ENCODE data around the gene SLC16A13. TPM values are rescaled to one million over a fixed set of nuclear protein-coding genes. Genes with fewer than 3 reads are reported as not detected.

SLC16A13 gene
- total and polyA plus RNA-seq, 2 donors (not counting 3 experiments of a cell fraction or from before 2014, with no cell fraction given), result 16.8 to 24.7 TPM

GRCh38 chr17:7078711-7079110 is 42.9 kb downstream of the SLC16A13 start:
- Histone ChIP-seq H3K9ac (replicated peaks; ENCODE audit: extremely low read depth, insufficient read depth, low read length) (no peak overlapping the region), H3K27ac (ENCODE audit: insufficient read depth, low read depth, low read length) (no peak overlapping the region), H3K4me2 (ENCODE audit: insufficient read depth, low read length) (no peak overlapping the region), H3K9me3 (replicated peaks; ENCODE audit: control insufficient read depth, insufficient read depth, low read length) (no peaks in the 10 kb centered on the region), H3K4me1 (ENCODE audit: control insufficient read depth, extremely low read depth, insufficient read depth, low read length) (peaks cover under 1% of the 10 kb centered on the region), H3K36me3 (ENCODE audit: control insufficient read depth in 2 of 2, extremely low read depth in 1 of 2, insufficient read depth in 2 of 2, low read length in 2 of 2) (no peaks in the 10 kb centered on the region), H4K20me1 (replicated peaks; ENCODE audit: control insufficient read depth, extremely low read depth, insufficient read depth, low read length) (no peaks in the 10 kb centered on the region), H3K27me3 (ENCODE audit: control insufficient read depth in 2 of 2, insufficient read depth in 2 of 2, low read length in 2 of 2) (no peaks in the 10 kb centered on the region), H3K4me3 (replicated peaks in 1 of 3; ENCODE audit: insufficient read depth in 1 of 3, low read depth in 1 of 3, low read length in 3 of 3) (no peak overlapping the region), H2AFZ (ENCODE audit: low read depth, low read length) (no peak overlapping the region), H3K9me1 (replicated peaks; ENCODE audit: control insufficient read depth, extremely low read depth, insufficient read depth, low read length) (no peaks in the 10 kb centered on the region), H3K79me2 (ENCODE audit: control insufficient read depth, insufficient read depth, low read length) (no peaks in the 10 kb centered on the region)
- intact Hi-C loops (cut with micrococcal nuclease) (no loop called here), dilution Hi-C loops (cut with MboI; ENCODE audit: extremely low pct_ligation_motif_present, low sequenced_read_pairs) (no loop called here)
- no peak for DNase-seq (ENCODE audit: low read depth, low spot score)
- TF ChIP-seq MAX (IDR thresholded peaks at IDR 0.05; ENCODE audit: insufficient read depth, insufficient read length) (no peak), JUN (IDR thresholded peaks at IDR 0.05; ENCODE audit: borderline replicate concordance, insufficient read depth, insufficient read length, low read depth) (no peak), GATA2 (IDR thresholded peaks at IDR 0.05; ENCODE audit: insufficient read depth, insufficient read length, low read depth, low read length) (no peak), FOS (IDR thresholded peaks at IDR 0.05; ENCODE audit: borderline replicate concordance, insufficient read depth, low read length) (no peak)
- no TSS peak for BruUV-seq (replicated peaks)
- no peak for FAIRE-seq
- CTCF ChIA-PET, result interaction anchor here (1.1 kb wide), 3 partner anchors 8 to 136 kb away, joined by 3 read pairs; no protein-coding TSS in a partner anchor
- POLR2A ChIA-PET, result no interaction called here

- POLR2A ChIA-PET, result no interaction called here
- CTCF ChIA-PET, result interaction anchor here (1.1 to 2.1 kb wide), 2 partner anchors 22 to 135 kb away, joined by 3 to 8 read pairs; no protein-coding TSS in a partner anchor
- H3K27ac ChIP-seq (ENCODE audit: insufficient read depth, low read depth, low read length), result no peak within 1 kb of the TSS
Measured at GRCh38 chr17:7079581-7080455, 44.0 kb downstream of the SLC16A13 start, which contains the start of gene CLEC10A. Gene CLEC10A, minus strand, starts transcription at chr17:7080251. Its CDS starts 1,439 bp downstream, at chr17:7078812.

More at GRCh38 chr17:7079581-7080455, 44.0 kb downstream of the SLC16A13 start, which contains the start of gene CLEC10A:
- BruUV-seq (replicated peaks), result no TSS peak
- dilution Hi-C loops (cut with MboI; ENCODE audit: extremely low pct_ligation_motif_present, low sequenced_read_pairs) (no loop called here), intact Hi-C loops (cut with micrococcal nuclease) (no loop called here)
- FAIRE-seq (no peak), DNase-seq (ENCODE audit: low read depth, low spot score) (no peak)
- H3K4me2 ChIP-seq (ENCODE audit: insufficient read depth, low read length), result no peak within 1 kb of the TSS
- H3K27me3 ChIP-seq (ENCODE audit: control insufficient read depth in 2 of 2, insufficient read depth in 2 of 2, low read length in 2 of 2), result no peaks in the 10 kb centered on the region
- no peaks in the 10 kb centered on the region for H3K36me3 ChIP-seq (ENCODE audit: control insufficient read depth in 2 of 2, extremely low read depth in 1 of 2, insufficient read depth in 2 of 2, low read length in 2 of 2)
- H3K4me1 ChIP-seq (ENCODE audit: control insufficient read depth, extremely low read depth, insufficient read depth, low read length), result peaks cover 5% of the 10 kb centered on the region
- no peaks in the 10 kb centered on the region for H3K79me2 ChIP-seq (ENCODE audit: control insufficient read depth, insufficient read depth, low read length)
- no peaks in the 10 kb centered on the region for H3K9me1 ChIP-seq (replicated peaks; ENCODE audit: control insufficient read depth, extremely low read depth, insufficient read depth, low read length)
- no peaks in the 10 kb centered on the region for H3K9me3 ChIP-seq (replicated peaks; ENCODE audit: control insufficient read depth, insufficient read depth, low read length)
- no peak within 1 kb of the TSS for H3K9ac ChIP-seq (replicated peaks; ENCODE audit: extremely low read depth, insufficient read depth, low read length)
- H3K4me3 ChIP-seq (replicated peaks in 1 of 3; ENCODE audit: insufficient read depth in 1 of 3, low read depth in 1 of 3, low read length in 3 of 3), result no peak within 1 kb of the TSS
- no peaks in the 10 kb centered on the region for H4K20me1 ChIP-seq (replicated peaks; ENCODE audit: control insufficient read depth, extremely low read depth, insufficient read depth, low read length)
- H2AFZ ChIP-seq (ENCODE audit: low read depth, low read length), result no peak within 1 kb of the TSS
- TF ChIP-seq CTCF (IDR thresholded peaks at IDR 0.05; ENCODE audit: extremely low read depth in 1 of 2, insufficient read depth in 1 of 2, low read depth in 1 of 2, low read length in 2 of 2) (no peak), POLR2A (IDR thresholded peaks at IDR 0.05; ENCODE audit: low read depth, low read length) (no peak), JUN (IDR thresholded peaks at IDR 0.05; ENCODE audit: borderline replicate concordance, insufficient read depth, insufficient read length, low read depth) (no peak), GATA2 (IDR thresholded peaks at IDR 0.05; ENCODE audit: insufficient read depth, insufficient read length, low read depth, low read length) (no peak), FOS (IDR thresholded peaks at IDR 0.05; ENCODE audit: borderline replicate concordance, insufficient read depth, low read length) (no peak), EZH2 (IDR thresholded peaks at IDR 0.05; ENCODE audit: borderline replicate concordance, low read depth, low read length, severe bottlenecking) (no peak), MAX (IDR thresholded peaks at IDR 0.05; ENCODE audit: insufficient read depth, insufficient read length) (no peak), POLR2AphosphoS5 (IDR thresholded peaks at IDR 0.05; ENCODE audit: insufficient read depth, low read depth, low read length) (no peak), MYC (IDR thresholded peaks at IDR 0.05; ENCODE audit: low read depth, low read length) (no peak)
